Neutrophil (primary cell): ENCODE data around the gene TNC.

Source experiments
- H3K27ac ChIP-seq: fragments of 200-600 bp; sonication (generic); 2 replicates; pipeline ENCODE4 v1.5.1; 2016; ENCODE audit warnings: mild to moderate bottlenecking, moderate library complexity
- H3K27me3 ChIP-seq: fragments of 200-600 bp; sonication (generic); 2 replicates; pipeline ENCODE4 v1.6.0; 2016; ENCODE audit warnings: mild to moderate bottlenecking
- H3K36me3 ChIP-seq: fragments of 200-600 bp; sonication (generic); 2 replicates; pipeline ENCODE4 v1.5.1; 2017
- H3K4me1 ChIP-seq, 2 experiments: fragments of 200-600 bp in 1 of 2; sonication (generic) in 1 of 2; 1 replicate in 1 of 2; 2 replicates in 1 of 2; pipeline versions ENCODE4 v1.5.1 to v1.6.1; 2013 to 2016; ENCODE audit warnings: low read depth in 1 of 2, low read length in 1 of 2, mild to moderate bottlenecking in 1 of 2, moderate library complexity in 1 of 2; ENCODE audit not compliant: control insufficient read depth in 1 of 2, insufficient read depth in 1 of 2
- H3K4me3 ChIP-seq, 2 experiments: fragments of 200-600 bp in 1 of 2; sonication (generic) in 1 of 2; 1 replicate in 1 of 2; 2 replicates in 1 of 2; pipeline ENCODE4 v1.5.1; 2013 to 2016; ENCODE audit warnings: low read depth in 1 of 2, low read length in 1 of 2, mild to moderate bottlenecking in 1 of 2, moderate library complexity in 1 of 2
- H3K9me3 ChIP-seq: fragments of 200-600 bp; sonication (generic); 2 replicates; pipeline ENCODE4 v1.5.1; 2016
- CTCF ChIP-seq: fragments of 200-600 bp; sonication (generic); IDR thresholded peaks from 2 replicates; pipeline ENCODE4 v1.5.1; 2016; ENCODE audit warnings: antibody characterized with exemption

Gene TNC

GRCh38 chr9:115161446-115161845, 43.5 kb upstream of the TNC start:
- Histone ChIP-seq H3K4me1 (no peaks in the 10 kb centered on the region), H3K4me3 (no peak overlapping the region), H3K36me3 (no peaks in the 10 kb centered on the region), H3K27ac (no peak overlapping the region), H3K9me3 (no peaks in the 10 kb centered on the region), H3K27me3 (no peaks in the 10 kb centered on the region)
- TF ChIP-seq CTCF = no peak

- no peak for TF ChIP-seq CTCF
Observed at GRCh38 chr9:115158661-115159481, 40.9 kb upstream of the TNC start.

GRCh38 chr9:115157245-115157674, 39.3 kb upstream of the TNC start:
- Histone ChIP-seq H3K27me3 (no peaks in the 10 kb centered on the region), H3K4me1 (no peaks in the 10 kb centered on the region), H3K36me3 (no peaks in the 10 kb centered on the region), H3K4me3 (no peak overlapping the region), H3K27ac (no peak overlapping the region), H3K9me3 (no peaks in the 10 kb centered on the region)
- TF ChIP-seq CTCF = no peak

More at GRCh38 chr9:115158661-115159481, 40.9 kb upstream of the TNC start:
- Histone ChIP-seq H3K27ac (no peak overlapping the region), H3K27me3 (no peaks in the 10 kb centered on the region), H3K4me3 (no peak overlapping the region), H3K9me3 (no peaks in the 10 kb centered on the region), H3K4me1 (no peaks in the 10 kb centered on the region), H3K36me3 (no peaks in the 10 kb centered on the region)

GRCh38 chr9:115155037-115155436, 37.1 kb upstream of the TNC start:
- no peaks in the 10 kb centered on the region for H3K9me3 ChIP-seq
- no peak overlapping the region for H3K27ac ChIP-seq
- H3K36me3 ChIP-seq = no peaks in the 10 kb centered on the region
- no peaks in the 10 kb centered on the region for H3K4me1 ChIP-seq
- H3K27me3 ChIP-seq = no peaks in the 10 kb centered on the region
- TF ChIP-seq CTCF = no peak
- H3K4me3 ChIP-seq = no peak overlapping the region

- H3K36me3 ChIP-seq = no peaks in the 10 kb centered on the region
- H3K27ac ChIP-seq = no peak overlapping the region
- H3K4me3 ChIP-seq = no peak overlapping the region
- no peaks in the 10 kb centered on the region for H3K27me3 ChIP-seq
- H3K4me1 ChIP-seq = no peaks in the 10 kb centered on the region
- no peak for TF ChIP-seq CTCF
- no peaks in the 10 kb centered on the region for H3K9me3 ChIP-seq
Observed at GRCh38 chr9:115154617-115155016, 36.7 kb upstream of the TNC start.
